PFSK-1 (cell line): ENCODE results near the gene CHERP.

Experiments used
- FOXP2 ChIP-seq: optimal IDR thresholded peaks from 2 replicates; pipeline ENCODE3; 2011; ENCODE audit warnings: borderline replicate concordance, control low read depth, inconsistent platforms; ENCODE audit not compliant: insufficient read depth; ENCODE audit errors: extremely low read length, extremely low read depth
- POLR2AphosphoS5 ChIP-seq: IDR thresholded peaks from 2 replicates; pipeline ENCODE4 v1.6.1; 2012; ENCODE audit warnings: low read depth, mild to moderate bottlenecking, control low read depth, low read length, moderate library complexity
- SIN3A ChIP-seq: IDR thresholded peaks from 2 replicates; pipeline ENCODE4 v1.6.1; 2012; ENCODE audit warnings: mild to moderate bottlenecking, low read length, moderate library complexity, borderline replicate concordance; ENCODE audit not compliant: insufficient read depth
- TAF1 ChIP-seq: IDR thresholded peaks from 2 replicates; pipeline ENCODE4 v1.6.1; 2012; ENCODE audit warnings: low read length, control low read depth, borderline replicate concordance; ENCODE audit not compliant: insufficient read depth
- TF ChIP-seq, protein P1 (sequence below), 2 experiments: IDR thresholded peaks; 2 replicates each; pipeline versions ENCODE4 v1.6.1 to v1.8.0; 2011 to 2012; ENCODE audit warnings: low read depth in 2 of 2, low read length in 2 of 2, control low read depth in 1 of 2, inconsistent platforms in 1 of 2, mild to moderate bottlenecking in 1 of 2, moderate library complexity in 1 of 2; ENCODE audit not compliant: insufficient read depth in 1 of 2

The CHERP gene

DNA sequence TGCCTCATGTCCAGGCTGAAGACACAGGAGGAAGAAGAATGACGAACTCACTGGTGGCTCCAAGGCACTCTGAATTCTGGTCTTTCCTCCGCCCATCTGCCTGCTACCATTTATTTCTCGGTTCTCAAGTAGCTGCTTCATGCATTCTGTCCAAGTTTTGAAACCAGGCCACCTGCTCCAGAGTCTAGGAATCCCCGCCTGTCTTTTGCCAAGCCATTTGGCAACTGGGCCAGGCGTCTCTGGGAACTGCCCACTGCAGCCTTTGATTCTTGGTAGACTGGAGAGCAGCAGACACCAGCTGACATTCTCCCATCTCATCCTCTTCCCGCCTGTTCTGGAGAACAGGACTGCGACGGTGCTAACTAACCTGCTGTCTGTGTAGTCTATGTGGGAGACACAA is 19.1 kb upstream of the CHERP start:
- TF ChIP-seq FOXP2, result no peak
- TF ChIP-seq SIN3A, result no peak
- no peak for TF ChIP-seq POLR2AphosphoS5
- TF ChIP-seq, protein P1, sequence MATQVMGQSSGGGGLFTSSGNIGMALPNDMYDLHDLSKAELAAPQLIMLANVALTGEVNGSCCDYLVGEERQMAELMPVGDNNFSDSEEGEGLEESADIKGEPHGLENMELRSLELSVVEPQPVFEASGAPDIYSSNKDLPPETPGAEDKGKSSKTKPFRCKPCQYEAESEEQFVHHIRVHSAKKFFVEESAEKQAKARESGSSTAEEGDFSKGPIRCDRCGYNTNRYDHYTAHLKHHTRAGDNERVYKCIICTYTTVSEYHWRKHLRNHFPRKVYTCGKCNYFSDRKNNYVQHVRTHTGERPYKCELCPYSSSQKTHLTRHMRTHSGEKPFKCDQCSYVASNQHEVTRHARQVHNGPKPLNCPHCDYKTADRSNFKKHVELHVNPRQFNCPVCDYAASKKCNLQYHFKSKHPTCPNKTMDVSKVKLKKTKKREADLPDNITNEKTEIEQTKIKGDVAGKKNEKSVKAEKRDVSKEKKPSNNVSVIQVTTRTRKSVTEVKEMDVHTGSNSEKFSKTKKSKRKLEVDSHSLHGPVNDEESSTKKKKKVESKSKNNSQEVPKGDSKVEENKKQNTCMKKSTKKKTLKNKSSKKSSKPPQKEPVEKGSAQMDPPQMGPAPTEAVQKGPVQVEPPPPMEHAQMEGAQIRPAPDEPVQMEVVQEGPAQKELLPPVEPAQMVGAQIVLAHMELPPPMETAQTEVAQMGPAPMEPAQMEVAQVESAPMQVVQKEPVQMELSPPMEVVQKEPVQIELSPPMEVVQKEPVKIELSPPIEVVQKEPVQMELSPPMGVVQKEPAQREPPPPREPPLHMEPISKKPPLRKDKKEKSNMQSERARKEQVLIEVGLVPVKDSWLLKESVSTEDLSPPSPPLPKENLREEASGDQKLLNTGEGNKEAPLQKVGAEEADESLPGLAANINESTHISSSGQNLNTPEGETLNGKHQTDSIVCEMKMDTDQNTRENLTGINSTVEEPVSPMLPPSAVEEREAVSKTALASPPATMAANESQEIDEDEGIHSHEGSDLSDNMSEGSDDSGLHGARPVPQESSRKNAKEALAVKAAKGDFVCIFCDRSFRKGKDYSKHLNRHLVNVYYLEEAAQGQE (IDR thresholded peaks at IDR 0.05; ENCODE audit: insufficient read depth in 1 of 2, low read depth in 2 of 2, low read length in 2 of 2), result no peak
- no peak for TF ChIP-seq TAF1

DNA sequence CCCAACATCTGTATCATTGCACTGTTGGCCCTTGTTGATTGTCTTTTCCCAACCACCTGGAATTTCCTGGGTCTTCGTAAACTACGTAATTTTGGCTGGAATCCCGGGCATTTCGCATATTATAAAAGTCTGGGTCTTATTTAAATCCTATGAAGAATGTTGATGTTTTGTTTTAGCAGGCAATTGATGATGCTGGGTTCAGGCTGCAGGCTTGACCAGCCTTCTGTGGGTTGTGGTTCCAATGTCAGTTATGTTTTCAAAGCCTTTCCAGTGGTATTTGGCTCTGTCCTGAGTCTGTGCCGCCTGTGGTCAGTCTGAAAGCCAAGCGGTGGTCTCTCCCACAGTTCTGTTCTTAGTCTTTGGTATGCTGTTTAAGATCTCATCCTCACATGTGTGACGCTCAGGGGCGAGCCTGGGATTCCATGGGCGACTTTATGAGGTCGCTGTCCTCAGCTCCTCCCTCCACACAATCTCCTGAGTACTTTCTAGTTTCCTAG is 17.6 kb upstream of the CHERP start:
- TF ChIP-seq TAF1 (no peak), POLR2AphosphoS5 (no peak), SIN3A (no peak), FOXP2 (no peak)
- TF ChIP-seq, protein P1 (IDR thresholded peaks at IDR 0.05; ENCODE audit: insufficient read depth in 1 of 2, low read depth in 2 of 2, low read length in 2 of 2), result no peak

DNA sequence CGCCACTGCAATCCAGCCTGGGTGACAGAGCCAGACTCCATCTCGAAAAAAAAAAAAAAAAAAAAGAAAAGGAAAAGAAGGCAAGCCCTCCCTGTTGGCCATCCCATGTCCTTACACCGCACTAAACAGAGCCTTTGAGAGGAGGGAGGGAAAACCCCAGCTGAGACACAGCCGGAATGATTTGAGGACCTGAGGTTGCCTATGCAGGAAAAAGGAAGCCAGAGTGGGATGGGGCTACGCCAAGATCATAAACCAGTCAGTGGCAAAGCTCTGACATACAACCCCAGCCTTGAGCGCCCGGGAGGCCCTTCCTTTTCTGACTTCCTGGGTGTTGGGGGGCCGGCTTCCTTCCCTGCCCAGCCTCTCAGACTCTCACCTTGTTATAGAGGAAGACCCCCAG is 12.5 kb upstream of the CHERP start:
- TF ChIP-seq FOXP2 (no peak), TAF1 (no peak), POLR2AphosphoS5 (no peak), SIN3A (no peak)
- TF ChIP-seq, protein P1 (IDR thresholded peaks at IDR 0.05; ENCODE audit: insufficient read depth in 1 of 2, low read depth in 2 of 2, low read length in 2 of 2), result no peak

- TF ChIP-seq, protein P1 (IDR thresholded peaks at IDR 0.05; ENCODE audit: insufficient read depth in 1 of 2, low read depth in 2 of 2, low read length in 2 of 2), result no peak
- TF ChIP-seq TAF1 (no peak), SIN3A (no peak), FOXP2 (no peak), POLR2AphosphoS5 (no peak)
Observed at GRCh38 chr19:16548956-16549355, 6.7 kb upstream of the CHERP start.
